Lung microvascular endothelial cell (primary cell): ENCODE measurements around the gene SIPA1L3. TPM values are rescaled to one million over a fixed set of nuclear protein-coding genes. Genes with fewer than 3 reads are reported as not detected.
"Not testable (repeated sequence)": the region's sequence is repeated elsewhere in the genome, so short reads cannot be mapped to it uniquely, and the experiment has no call there.

Experiments used
- DNase-seq, 2 donors: peaks; one replicate each; pipeline versions ENCODE4 v3.0.0 to v3.0.0-alpha.2; 2010; ENCODE audit warnings: low read depth in 2 of 2
- total RNA-seq: library from RNA; depleted of rRNA; stranded (reverse); fragments of >200 nt; gene quantifications from 2 replicates; pipeline ENCODE4 v1.2.1, GENCODE V29; 2014

The SIPA1L3 gene
- total RNA-seq, 1 donor from 2014 or later: 13.1 TPM

- DNase-seq: not testable (repeated sequence)
Measured at GRCh38 chr19:38065775-38066174, 158.8 kb downstream of the SIPA1L3 start.

GRCh38 chr19:38068826-38069225 is 161.8 kb downstream of the SIPA1L3 start:
- DNase-seq: no peak

DNA sequence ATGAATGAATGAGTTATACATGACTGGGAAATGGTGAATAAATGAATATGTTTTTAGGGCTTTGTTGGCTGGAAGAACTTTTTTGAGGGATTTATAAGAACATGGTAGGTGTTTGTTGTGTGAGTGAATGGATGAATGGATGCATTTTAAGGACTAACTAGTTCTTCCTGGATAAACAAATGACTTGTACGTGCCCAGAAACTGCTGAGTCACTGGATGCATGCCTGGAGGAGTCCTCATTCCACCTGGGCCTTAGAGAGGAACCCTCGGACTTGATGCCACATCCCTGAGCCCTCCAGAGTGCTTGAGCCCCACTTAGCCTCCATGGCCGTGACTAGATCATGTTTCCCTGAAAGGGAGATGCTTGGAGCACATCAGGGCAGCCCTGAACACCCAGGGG is 163.6 kb downstream of the SIPA1L3 start:
- peak in 1 of 2 donors; percentile 55 for DNase-seq

- not testable (repeated sequence) for DNase-seq
Measured at GRCh38 chr19:38071054-38071453, 164.0 kb downstream of the SIPA1L3 start.

GRCh38 chr19:38071647-38072046 is 164.6 kb downstream of the SIPA1L3 start:
- DNase-seq: no peak

DNA sequence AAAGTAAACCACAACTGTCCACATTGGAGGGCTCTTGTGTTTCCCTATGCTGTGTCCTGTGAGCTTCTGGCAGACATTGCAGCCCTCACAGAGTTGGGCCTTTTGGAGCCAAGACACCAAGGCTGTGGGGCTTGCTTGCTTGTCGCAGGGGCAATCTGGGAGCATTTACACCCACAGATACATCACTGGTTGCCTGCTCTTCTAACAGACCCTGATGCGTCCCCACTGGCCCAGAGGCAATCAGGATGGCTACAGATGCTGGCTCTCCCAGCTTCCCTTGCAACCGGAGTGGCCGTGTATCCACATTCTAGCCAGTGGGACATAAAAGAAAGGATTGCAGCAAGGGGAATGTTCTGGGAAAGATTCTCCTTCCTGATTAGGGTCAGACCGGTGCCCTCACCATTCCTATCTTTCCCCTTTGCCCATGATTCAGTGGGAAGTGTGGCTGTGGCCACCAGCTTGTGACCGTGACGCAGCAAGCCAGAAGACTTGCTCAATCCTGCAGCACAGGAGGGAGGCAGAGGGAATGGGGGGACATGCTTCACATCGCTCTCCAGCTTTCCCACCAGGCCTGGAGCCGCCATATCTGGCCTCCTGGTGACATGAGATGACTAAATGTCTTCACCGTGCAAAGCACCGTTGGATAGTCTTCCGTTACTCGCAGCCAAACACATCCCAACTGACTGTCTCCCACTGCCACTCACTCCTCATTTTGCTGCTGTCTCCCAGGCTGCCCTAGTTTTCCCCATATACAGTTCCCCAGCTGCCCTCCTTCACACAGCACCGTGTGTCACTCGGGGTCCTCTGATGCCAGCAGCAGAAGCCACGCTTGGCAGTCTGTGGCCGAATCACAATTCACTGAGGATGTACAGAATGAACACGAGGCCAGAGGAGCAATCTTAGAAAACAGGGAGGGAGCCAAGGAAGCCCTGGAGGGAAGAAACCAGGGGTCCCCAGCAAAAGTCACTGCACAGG is 166.1 kb downstream of the SIPA1L3 start:
- DNase-seq: peak in 1 of 2 donors; percentile 56

DNA sequence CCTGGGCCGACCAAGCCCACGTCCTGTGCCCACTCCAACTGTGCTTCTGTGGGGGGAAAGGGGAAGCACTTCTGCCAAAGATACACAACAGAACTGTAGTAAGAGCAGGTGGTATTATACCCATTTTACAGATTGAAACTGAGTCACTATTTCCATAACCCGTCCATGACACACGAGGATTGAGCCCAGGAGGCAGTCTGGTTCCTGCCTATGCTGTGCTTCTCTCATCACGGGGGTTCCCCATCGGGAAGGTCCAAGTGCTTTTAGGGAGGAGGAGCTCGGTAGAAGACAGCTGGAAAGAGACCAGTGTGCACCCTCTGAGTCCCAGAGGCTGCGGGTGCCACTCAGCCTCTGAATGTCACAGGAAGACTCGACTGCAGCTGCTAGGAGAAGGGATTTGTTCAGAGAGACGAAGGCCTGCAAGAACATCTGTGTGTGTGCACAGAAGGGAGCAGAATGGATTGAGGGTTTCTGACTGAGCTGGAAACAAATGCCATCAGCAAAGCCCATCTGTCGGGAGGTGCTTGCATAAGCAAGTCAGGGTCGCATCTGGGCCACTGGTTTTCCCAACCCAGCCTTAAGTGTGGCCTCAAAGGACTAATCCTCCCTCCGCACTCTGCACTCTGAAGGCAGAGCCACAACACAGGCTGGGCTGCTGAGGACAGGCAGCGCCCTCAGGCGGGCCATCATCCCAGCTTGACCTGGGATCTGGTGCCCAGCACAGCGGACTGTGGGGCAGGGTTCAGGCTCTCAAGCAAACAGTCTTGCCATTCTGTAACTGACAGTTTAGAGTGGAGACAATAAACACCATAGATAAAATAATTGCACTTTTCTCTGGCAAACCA is 167.1 kb downstream of the SIPA1L3 start:
- no peak for DNase-seq

GRCh38 chr19:38076337-38076736 is 169.3 kb downstream of the SIPA1L3 start:
- no peak for DNase-seq

GRCh38 chr19:38078302-38078930 is 171.4 kb downstream of the SIPA1L3 start:
- no peak for DNase-seq

DNA sequence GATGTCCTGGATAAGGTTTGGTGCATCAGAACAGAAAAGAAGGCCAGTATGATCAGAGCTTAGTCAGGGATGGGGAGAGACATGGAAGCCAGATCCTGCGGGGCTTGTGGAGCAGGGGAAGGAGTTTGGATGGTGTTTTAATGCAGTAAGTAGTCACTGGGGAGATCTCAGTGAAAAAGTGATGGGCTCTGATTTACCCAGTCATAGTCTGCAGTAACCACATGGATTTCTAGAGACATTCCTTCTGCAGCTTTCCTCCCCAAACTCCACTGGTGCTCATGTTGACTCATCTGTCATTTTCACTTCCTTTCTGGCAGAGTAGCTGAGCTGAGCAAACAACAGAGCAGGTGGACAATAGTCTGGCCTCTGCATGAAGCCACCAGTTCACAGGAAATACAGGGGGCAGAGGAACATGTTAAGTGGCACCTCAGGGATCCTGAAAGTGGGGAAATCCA is 172.9 kb downstream of the SIPA1L3 start:
- DNase-seq: peak; percentile 72 to 89

DNA sequence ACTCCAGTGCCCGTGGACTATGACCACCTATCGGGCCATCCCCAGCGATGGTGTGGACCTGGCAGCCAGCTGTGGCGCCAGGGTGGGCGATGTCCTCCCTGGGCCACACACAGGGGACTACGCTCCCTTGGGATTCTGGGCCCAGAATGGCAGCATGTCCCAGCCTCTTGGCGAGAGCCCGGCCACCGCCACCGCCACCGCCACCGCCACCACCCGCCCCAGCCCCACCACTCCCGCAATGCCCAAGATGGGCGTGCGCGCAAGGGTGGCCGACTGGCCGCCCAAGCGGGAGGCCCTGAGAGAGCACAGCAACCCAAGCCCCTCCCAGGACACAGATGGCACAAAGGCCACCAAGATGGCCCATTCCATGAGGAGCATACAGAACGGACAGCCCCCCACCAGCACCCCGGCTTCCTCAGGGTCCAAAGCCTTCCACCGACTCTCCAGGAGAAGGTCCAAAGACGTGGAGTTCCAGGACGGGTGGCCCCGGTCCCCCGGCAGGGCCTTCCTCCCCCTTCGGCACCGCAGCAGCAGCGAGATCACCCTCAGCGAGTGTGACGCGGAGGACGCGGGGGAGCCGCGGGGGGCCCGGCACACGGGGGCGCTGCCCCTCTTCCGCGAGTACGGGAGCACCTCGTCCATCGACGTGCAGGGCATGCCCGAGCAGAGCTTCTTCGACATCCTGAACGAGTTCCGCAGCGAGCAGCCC is 174.7 kb downstream of the SIPA1L3 start:
- no peak for DNase-seq

GRCh38 chr19:38082256-38083118 is 175.5 kb downstream of the SIPA1L3 start:
- no peak for DNase-seq

- no peak for DNase-seq
Measured at GRCh38 chr19:38084196-38084595, 177.2 kb downstream of the SIPA1L3 start.

GRCh38 chr19:38089440-38089839 is 182.4 kb downstream of the SIPA1L3 start:
- DNase-seq: no peak

GRCh38 chr19:38093154-38093553 is 186.1 kb downstream of the SIPA1L3 start:
- DNase-seq: no peak

DNA sequence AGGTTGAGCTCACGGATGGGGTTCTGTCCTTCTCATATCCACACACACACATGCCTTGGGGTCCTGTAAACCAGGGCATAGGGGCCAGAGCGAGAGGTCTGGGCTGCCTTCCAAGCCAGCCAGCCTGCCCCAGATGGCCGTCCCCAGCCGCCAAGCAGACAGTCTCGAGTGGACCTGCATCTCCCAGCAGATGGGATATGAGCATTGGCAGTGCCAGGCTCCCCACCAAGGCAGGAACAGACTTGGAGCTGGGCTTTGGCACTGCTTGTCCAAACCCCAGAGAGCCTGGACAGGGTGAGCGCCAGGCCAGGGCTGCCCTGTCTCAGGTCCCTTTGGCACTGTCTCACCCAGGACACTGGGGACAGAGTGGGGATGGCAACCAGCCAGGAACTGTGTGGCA is 186.6 kb downstream of the SIPA1L3 start:
- DNase-seq: no peak

- DNase-seq: peak; percentile 76
Measured at GRCh38 chr19:38095411-38096308, 188.7 kb downstream of the SIPA1L3 start.

- no peak for DNase-seq
Measured at GRCh38 chr19:38099966-38100365, 193.0 kb downstream of the SIPA1L3 start.

DNA sequence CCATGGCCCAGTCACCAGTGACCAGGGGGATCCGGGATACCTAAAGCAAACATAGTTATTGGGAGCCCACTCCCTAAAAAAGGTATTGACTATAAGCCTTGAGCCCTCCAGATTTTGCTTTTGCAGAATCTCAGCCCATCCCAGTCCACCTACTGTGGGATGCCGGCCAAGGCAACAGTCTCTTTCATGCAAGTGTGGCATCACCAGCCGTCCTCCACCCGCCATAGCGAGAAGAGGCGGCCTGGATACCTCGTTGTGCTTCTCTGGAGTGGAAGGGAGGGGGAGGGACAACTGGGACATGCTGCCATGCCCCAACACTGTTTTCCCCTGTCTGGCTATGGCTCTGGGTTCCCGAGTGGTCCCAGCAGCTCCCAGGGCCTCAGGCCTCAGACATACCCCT is 193.6 kb downstream of the SIPA1L3 start:
- DNase-seq: no peak
